Uterus (tissue), 2 donors: ENCODE data around the gene DYNLT1.

Experiments
- CTCF ChIP-seq, 4 experiments: fragments of 200-600 bp in 2 of 4; fragments of 450-650 bp in 2 of 4; sonication (generic) in 2 of 4; IDR thresholded peaks; one replicate each; pipeline ENCODE4 v1.5.1; 2016 to 2019; ENCODE audit warnings: antibody characterized with exemption in 4 of 4, mild to moderate bottlenecking in 2 of 4, moderate library complexity in 1 of 4
- POLR2A ChIP-seq, 2 donors: fragments of 450-650 bp; IDR thresholded peaks; one replicate each; pipeline ENCODE4 v1.6.1; 2016; ENCODE audit warnings: antibody characterized with exemption in 2 of 2, mild to moderate bottlenecking in 1 of 2, moderate library complexity in 1 of 2

GRCh38 chr6:158649289-158650143 lies 5.0 kb upstream of the DYNLT1 start, which contains the start of gene SYTL3:
- TF ChIP-seq CTCF (IDR thresholded peaks at IDR 0.05) (no peak), POLR2A (IDR thresholded peaks at IDR 0.05) (no peak)
